Stimulated activated CD4-positive, alpha-beta T cell treated with anti-CD3 and anti-CD28 coated beads, Interleukin-1b, Interleukin-23, amount 100 ng/mL, for 24 hours (primary cell): ENCODE measurements around the gene RCL1.
A peak's percentile ranks its signal among the peaks of the same experiment; 100 is the strongest.
"Not testable (repeated sequence)": the region's sequence is repeated elsewhere in the genome, so short reads cannot be mapped to it uniquely, and the experiment has no call there.

Experiments
- DNase-seq, 4 experiments: peaks; one replicate each; pipeline ENCODE4 v3.0.0-alpha.2; 2020; ENCODE audit warnings: low read depth in 4 of 4, low spot score in 1 of 4

Gene RCL1

GRCh38 chr9:4792572-4793458 is at the start of gene RCL1:
TSS of gene RCL1 (plus strand) at chr9:4792944. CDS start at chr9:4793092, 148 bp downstream.
- DNase-seq = peak; percentile 87 to 96 (median 92)

- no peak for DNase-seq
Observed at GRCh38 chr9:4743131-4743875, 49.4 kb upstream of the RCL1 start.

DNA sequence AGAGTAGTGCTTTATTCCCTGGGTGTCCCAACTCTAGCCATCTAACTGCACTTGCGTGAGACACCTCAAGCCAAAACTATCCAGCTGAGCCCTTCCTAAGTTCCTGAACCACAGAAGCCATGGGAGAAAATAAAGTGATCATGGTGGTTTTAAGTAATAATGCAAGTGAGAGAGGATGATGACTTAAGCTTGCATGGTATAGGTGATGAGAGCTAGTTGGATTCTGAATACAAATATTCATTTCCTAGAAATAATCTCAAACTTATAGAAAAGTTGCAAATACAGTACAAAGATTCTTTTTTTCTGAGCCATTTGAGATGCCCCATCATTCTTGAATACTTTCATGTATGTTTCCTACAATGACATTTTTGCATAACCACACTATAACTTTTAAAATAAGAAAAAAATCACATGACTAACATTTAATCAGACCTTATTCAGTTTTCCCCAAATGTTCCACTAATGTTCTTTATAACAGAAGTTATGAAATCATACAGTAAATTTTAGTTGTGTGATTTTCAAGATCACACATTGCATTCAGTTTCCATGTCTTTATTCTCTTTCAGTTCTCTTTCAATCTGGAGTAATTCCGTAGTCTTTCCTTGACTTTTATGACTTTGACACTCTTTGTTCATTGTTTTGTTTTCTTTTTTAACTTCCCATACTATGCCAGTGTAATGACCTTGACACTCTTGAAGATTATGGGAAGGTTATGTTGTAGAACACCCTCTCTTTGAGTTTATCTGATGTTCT is 46.3 kb upstream of the RCL1 start:
- DNase-seq = no peak

DNA sequence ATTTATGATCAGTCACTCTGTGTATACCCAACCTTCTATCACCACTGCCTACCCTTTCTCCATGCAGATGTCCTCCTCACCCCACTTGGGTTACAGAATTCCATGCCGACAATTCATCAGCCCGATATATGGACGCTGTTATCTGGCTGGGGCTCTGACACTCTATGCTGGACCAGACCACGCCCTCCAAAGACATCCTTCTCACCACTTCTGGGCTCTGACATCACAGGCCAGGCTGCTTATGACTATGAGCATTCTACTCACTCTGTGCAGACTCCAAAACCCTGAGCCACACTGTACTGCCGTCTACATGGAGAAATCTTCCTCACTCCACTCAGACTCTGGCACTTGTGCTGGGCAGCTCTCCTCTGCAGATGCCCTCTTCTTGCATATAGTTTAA is 44.1 kb upstream of the RCL1 start:
- no peak for DNase-seq

DNA sequence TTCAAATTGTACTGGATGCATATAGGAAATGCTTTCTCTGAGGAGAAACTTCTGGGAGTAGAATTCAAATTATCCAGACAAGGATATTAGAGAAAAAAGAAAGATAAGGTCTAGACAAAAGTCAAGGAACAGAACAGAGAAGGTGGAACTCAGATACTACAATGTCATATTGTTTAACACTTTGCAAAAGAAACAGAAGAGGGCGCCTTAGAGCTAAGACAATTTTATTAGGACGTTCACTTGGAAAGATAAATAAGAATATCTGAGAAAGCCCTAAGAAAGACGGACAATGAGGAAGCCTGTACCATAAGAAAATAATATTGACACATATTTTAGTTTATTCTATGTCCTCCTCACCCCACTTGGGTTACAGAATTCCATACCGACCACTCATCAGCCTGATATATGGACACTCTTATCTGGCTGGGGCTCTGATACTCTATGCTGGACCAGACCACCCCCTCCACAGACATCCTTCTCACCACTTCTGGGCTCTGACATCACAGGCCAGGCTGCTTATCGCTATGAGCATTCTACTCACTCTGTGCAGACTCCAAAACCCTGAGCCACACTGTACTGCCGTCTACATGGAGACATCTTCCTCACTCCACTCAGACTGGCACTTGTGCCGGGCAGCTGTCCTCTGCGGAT is 42.6 kb upstream of the RCL1 start:
- no peak for DNase-seq

DNA sequence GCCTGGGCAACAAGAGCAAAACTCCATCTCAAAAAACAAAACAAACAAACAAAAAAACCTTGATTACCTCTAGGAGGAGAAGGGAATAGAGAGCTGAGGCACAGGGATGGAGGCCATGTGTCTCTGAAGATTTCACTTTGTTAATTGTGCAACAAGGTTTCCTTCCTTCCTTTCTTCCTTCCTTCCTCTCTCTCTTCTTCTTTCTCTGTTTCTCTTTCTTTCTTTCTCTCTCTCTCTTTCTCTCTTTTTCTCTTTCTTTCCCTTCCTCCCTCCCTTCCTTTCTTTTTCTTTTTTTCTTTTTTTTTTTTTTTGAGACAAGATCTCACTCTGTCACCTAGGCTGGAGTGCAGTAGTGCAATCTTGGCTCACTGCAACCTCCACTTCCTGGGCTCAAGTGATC is 38.2 kb upstream of the RCL1 start:
- DNase-seq = not testable (repeated sequence)

- no peak for DNase-seq
Observed at GRCh38 chr9:4755026-4755609, 37.6 kb upstream of the RCL1 start.

- no peak for DNase-seq
Observed at GRCh38 chr9:4756420-4756819, 36.3 kb upstream of the RCL1 start.

- no peak for DNase-seq
Observed at GRCh38 chr9:4760122-4760521, 32.6 kb upstream of the RCL1 start.

DNA sequence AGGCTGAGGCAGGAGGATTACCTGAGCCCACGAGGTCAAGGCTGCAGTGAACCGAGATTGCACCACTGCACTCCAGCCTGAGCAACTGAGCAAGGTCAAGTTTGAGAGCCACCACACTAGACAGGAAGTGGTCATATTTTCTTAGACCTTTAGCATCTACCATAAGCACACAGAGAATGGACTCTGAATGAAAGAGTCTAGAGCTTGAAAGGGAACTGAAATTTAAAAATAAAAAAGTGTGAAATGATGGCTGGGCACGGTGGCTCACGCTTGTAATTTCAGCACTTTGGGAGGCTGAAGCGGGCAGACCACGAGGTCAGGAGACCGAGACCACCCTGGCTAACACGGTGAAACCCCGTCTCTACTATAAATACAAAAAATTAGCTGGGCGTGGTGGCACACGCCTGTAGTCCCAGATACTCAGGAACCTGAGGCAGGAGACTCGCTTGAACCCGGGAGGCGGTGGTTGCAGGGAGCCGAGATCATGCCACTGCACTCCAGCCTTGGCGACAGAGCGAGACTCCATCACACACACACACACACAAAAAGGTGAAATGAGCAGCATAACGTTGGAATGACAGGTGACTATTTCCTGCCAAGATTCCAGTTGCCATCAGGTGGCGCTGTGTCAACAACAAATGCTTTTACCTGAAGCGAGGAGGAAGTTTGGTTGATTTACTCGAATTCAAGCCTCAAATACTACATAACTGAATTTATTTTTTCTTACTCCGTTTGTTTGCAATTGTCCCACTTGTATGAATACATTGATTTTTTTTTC is 30.4 kb upstream of the RCL1 start:
- DNase-seq = peak; percentile 59 to 67 (median 66)

- DNase-seq = no peak
Observed at GRCh38 chr9:4762886-4763541, 29.7 kb upstream of the RCL1 start.

- DNase-seq = no peak
Observed at GRCh38 chr9:4764033-4764432, 28.7 kb upstream of the RCL1 start.

DNA sequence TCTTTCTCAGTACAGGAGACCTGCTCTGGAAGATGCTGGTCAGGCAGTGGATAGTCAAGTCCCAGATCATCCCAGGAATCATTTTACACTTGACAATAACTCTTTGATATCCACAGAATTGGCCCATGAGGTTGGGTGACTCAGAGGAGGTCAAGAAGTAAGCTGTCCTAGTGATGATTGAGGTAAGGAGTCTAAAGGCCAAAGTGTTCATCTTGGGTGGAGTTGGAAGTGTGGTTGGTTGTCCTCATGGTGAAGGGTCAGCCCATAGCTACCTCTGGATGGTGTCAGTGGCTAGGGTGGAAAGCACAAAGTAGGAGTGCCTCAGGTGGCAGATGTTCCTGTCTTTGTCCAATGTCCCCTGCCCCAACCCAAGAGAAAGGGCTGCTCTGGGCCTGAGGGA is 24.1 kb upstream of the RCL1 start:
- DNase-seq = no peak

DNA sequence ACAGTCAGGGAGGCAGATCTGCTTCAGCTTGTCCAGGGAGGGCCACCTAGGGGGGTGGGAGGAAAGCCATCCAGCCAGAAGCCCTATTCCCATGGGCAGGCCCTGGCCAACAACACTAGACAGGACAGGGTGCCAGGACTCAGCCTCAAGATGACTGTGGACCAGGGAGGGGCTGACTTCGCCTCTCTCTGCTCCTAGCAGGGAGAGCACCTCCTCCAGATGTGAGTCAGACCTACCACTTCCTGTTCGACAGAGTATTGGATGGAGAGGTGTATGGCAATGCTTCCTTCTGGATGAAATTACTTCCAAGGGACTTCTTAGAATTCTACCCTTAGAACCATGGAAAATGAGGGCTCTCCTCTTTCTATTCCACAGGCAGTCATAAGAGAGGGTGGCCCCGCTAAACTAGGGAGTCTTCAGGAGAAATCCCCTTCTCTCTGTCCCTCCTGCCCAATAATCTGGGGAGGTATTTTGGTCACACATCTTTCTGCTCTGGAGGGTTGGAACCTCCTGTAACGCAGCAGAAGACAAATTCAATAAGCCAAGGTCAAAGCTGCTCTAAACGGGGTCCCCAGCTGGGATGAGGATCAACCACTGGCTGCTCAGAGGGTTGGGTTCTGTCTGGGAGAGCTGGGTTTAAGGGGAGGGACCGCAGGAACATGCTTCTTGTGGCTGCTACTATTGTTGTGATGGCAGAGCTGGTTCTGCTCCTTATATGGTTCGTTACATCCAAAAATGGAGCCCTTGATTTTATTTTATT is 23.2 kb upstream of the RCL1 start:
- DNase-seq = no peak

- DNase-seq = no peak
Observed at GRCh38 chr9:4771788-4772187, 21.0 kb upstream of the RCL1 start.

- DNase-seq = no peak
Observed at GRCh38 chr9:4774209-4774608, 18.5 kb upstream of the RCL1 start.

- not testable (repeated sequence) for DNase-seq
Observed at GRCh38 chr9:4774958-4775357, 17.8 kb upstream of the RCL1 start.

GRCh38 chr9:4780651-4781050 is 12.1 kb upstream of the RCL1 start:
- DNase-seq = no peak

DNA sequence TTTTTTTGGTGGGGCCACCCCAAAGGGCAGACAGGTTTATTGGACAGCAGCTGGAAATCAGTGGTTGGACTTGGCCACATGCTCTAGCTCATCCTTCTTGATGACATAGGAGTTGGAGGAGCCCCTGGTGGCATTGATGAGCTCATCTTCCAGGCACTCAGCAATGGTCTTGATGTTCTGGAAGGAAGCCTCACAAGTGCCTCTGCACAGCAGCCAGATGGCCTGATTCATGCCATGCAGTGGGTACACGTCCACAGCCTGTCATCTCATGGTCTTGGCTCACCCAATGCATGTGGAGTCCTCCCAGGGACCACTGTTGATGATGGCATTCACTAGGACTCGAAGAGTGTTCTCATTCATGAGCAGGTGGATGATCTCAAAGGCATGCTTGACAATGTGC is 11.3 kb upstream of the RCL1 start:
- DNase-seq = no peak
